ENCODE results near the gene CEP170. TPM values are rescaled to one million over a fixed set of nuclear protein-coding genes. Genes with fewer than 3 reads are reported as not detected.

The CEP170 gene
- total RNA-seq, 1 experiment from 2014 or later: 55.2 TPM

- no peaks in the 10 kb centered on the region for H3K9me2 ChIP-seq (ENCODE audit: insufficient read depth)
- peak overlapping the region; percentile 82 for H3K4me2 ChIP-seq (ENCODE audit: low read length)
- H2AFZ ChIP-seq (ENCODE audit: low read depth, low read length, poor library complexity, severe bottlenecking): no peak overlapping the region
- CTCF ChIA-PET: no interaction called here
- DNase-seq (ENCODE audit: low read depth, low spot score) (no peak), ATAC-seq (no peak)
- no peaks in the 10 kb centered on the region for H3K27me3 ChIP-seq (ENCODE audit: insufficient read depth, low read length)
- no peaks in the 10 kb centered on the region for H3K36me3 ChIP-seq (ENCODE audit: control insufficient read depth in 1 of 2, insufficient read depth in 2 of 2, low read length in 2 of 2)
- H4K20me1 ChIP-seq (ENCODE audit: insufficient read depth): no peaks in the 10 kb centered on the region
- TF ChIP-seq EGR1 (IDR thresholded peaks at IDR 0.05; ENCODE audit: low read depth) (no peak), RAD21 (IDR thresholded peaks at IDR 0.05; ENCODE audit: low read depth) (no peak), ZNF274 (IDR thresholded peaks at IDR 0.05; ENCODE audit: low read depth, low read length) (no peak), EZH2phosphoT487 (IDR thresholded peaks at IDR 0.05; ENCODE audit: borderline replicate concordance) (no peak), CTCF (IDR thresholded peaks at IDR 0.05 in 2 of 3, conservative IDR thresholded peaks at IDR 0.05 in 1 of 3; ENCODE audit: borderline replicate concordance in 1 of 3, insufficient read depth in 1 of 3, low read depth in 2 of 3, low read length in 2 of 3) (no peak), CBX3 (IDR thresholded peaks at IDR 0.05; ENCODE audit: low read depth) (no peak), REST (IDR thresholded peaks at IDR 0.05; ENCODE audit: low read depth) (no peak)
- intact Hi-C loops (cut with micrococcal nuclease): no loop called here
- H3K9ac ChIP-seq (ENCODE audit: low read length): peak overlapping the region; percentile 83
- POLR2A ChIA-PET: interaction anchor here (3.0 kb wide), 1 partner anchor 10 kb away, joined by 23 read pairs; no protein-coding TSS in a partner anchor
- H3K79me2 ChIP-seq (ENCODE audit: insufficient read depth, low read length): peaks cover 76% of the 10 kb centered on the region
- H3K9me3 ChIP-seq (ENCODE audit: control insufficient read depth in 1 of 2, insufficient read depth in 1 of 2, low read depth in 1 of 2, low read length in 2 of 2): no peaks in the 10 kb centered on the region
- H3K4me1 ChIP-seq (ENCODE audit: control insufficient read depth in 1 of 2, insufficient read depth in 2 of 2, low read length in 2 of 2): peaks cover 17 to 31% of the 10 kb centered on the region in 2 experiments
- no TSS peak for BruUV-seq (replicated peaks)
- peak overlapping the region; percentile 80 to 94 for H3K4me3 ChIP-seq (replicated peaks in 1 of 2; ENCODE audit: low read depth in 1 of 2, low read length in 2 of 2)
- peak overlapping the region; percentile 91; the same call in 1 of the 2 replicates for H3K27ac ChIP-seq (ENCODE audit: low read depth, low read length)
- RAD21 ChIA-PET (ENCODE audit: low non-redundant PET in 1 of 2, low total read pairs in 2 of 2, uncharacterized antibody in 2 of 2, unreplicated experiment in 2 of 2): no interaction called here
Observed at GRCh38 chr1:243256590-243256989, 1.5 kb upstream of the CEP170 start.
